MV-4-11 (cell line): ENCODE data around the gene LIMK1.
"Not testable (repeated sequence)": the region's sequence is repeated elsewhere in the genome, so short reads cannot be mapped to it uniquely, and the experiment has no call there.

Source experiments
- DNase-seq: peaks from one replicate; lab custom pipeline; 2025; lab: John Stamatoyannopoulos, UW

Gene LIMK1

GRCh38 chr7:74084722-74085578, 1.3 kb downstream of the LIMK1 start:
- DNase-seq: no peak

GRCh38 chr7:74087791-74088453, 4.3 kb downstream of the LIMK1 start:
- no peak for DNase-seq

GRCh38 chr7:74092321-74092963, 8.8 kb downstream of the LIMK1 start:
- DNase-seq: no peak

GRCh38 chr7:74092964-74093471, 9.4 kb downstream of the LIMK1 start:
- peak; percentile 78 for DNase-seq

GRCh38 chr7:74093671-74094223, 10.1 kb downstream of the LIMK1 start:
- no peak for DNase-seq

- peak; percentile 89 for DNase-seq
Measured at GRCh38 chr7:74094224-74095101, 10.9 kb downstream of the LIMK1 start.

- no peak for DNase-seq
Measured at GRCh38 chr7:74095135-74095534, 11.5 kb downstream of the LIMK1 start.

- DNase-seq: no peak
Measured at GRCh38 chr7:74097937-74098614, 14.5 kb downstream of the LIMK1 start.

- DNase-seq: no peak
Measured at GRCh38 chr7:74099031-74099430, 15.4 kb downstream of the LIMK1 start.

GRCh38 chr7:74101061-74101681, 17.6 kb downstream of the LIMK1 start:
- DNase-seq: peak; percentile 13

- DNase-seq: no peak
Measured at GRCh38 chr7:74103219-74103772, 19.7 kb downstream of the LIMK1 start.

- DNase-seq: no peak
Measured at GRCh38 chr7:74104702-74105101, 21.1 kb downstream of the LIMK1 start.

GRCh38 chr7:74105992-74106391, 22.4 kb downstream of the LIMK1 start:
- DNase-seq: no peak

- no peak for DNase-seq
Measured at GRCh38 chr7:74106846-74107245, 23.2 kb downstream of the LIMK1 start.

- no peak for DNase-seq
Measured at GRCh38 chr7:74115326-74115725, 31.7 kb downstream of the LIMK1 start.

- DNase-seq: no peak
Measured at GRCh38 chr7:74116356-74116755, 32.8 kb downstream of the LIMK1 start.

- no peak for DNase-seq
Measured at GRCh38 chr7:74119831-74120230, 36.2 kb downstream of the LIMK1 start.

GRCh38 chr7:74121401-74122249, 38.0 kb downstream of the LIMK1 start:
- no peak for DNase-seq

- not testable (repeated sequence) for DNase-seq
Measured at GRCh38 chr7:74123892-74124291, 40.3 kb downstream of the LIMK1 start.
